ENCODE measurements around the gene AAMP.

AAMP gene

GRCh38 chr2:218290316-218291261 lies 20.7 kb upstream of the AAMP start:
- CTCF ChIA-PET: interaction anchor here (0.6 to 8.8 kb wide), 7 partner anchors 8 to 562 kb away, joined by 3 to 89 read pairs (median 4); partner anchors contain the start of genes AAMP and PNKD
- no peaks in the 10 kb centered on the region for H3K36me3 ChIP-seq (ENCODE audit: control insufficient read depth in 2 of 2, insufficient read depth in 1 of 2, low read length in 2 of 2)
- no peak overlapping the region for H3K4me3 ChIP-seq (ENCODE audit: low read depth, low read length)
- TF ChIP-seq SP7 (tag by site-specific recombination; IDR thresholded peaks at IDR 0.05): peak; percentile 92
- TF ChIP-seq KLF1 (tag by site-specific recombination; IDR thresholded peaks at IDR 0.05): no peak
- TF ChIP-seq ZSCAN16 (tag by site-specific recombination; IDR thresholded peaks at IDR 0.05): peak; percentile 47; the same call in 1 of the 2 replicates
- peak; percentile 35; the same call in 1 of the 2 replicates for TF ChIP-seq ZBTB17 (tag by site-specific recombination; IDR thresholded peaks at IDR 0.05)
- no peaks in the 10 kb centered on the region for H3K9me3 ChIP-seq (ENCODE audit: control insufficient read depth, insufficient read depth, low read depth, low read length)
- POLR2A ChIA-PET: interaction anchor here (1.5 kb wide), 1 partner anchor 107 kb away, joined by 4 read pairs; no protein-coding TSS in a partner anchor
- H3K27ac ChIP-seq (ENCODE audit: extremely low read depth, low read depth, low read length): no peak overlapping the region
- peaks cover 3% of the 10 kb centered on the region; the same call in 1 of the 2 replicates for H3K4me1 ChIP-seq (ENCODE audit: control insufficient read depth, insufficient read depth, low read length)

GRCh38 chr2:218289639-218290315 lies 19.8 kb upstream of the AAMP start:
- H3K27ac ChIP-seq (ENCODE audit: extremely low read depth, low read depth, low read length): no peak overlapping the region
- no peaks in the 10 kb centered on the region for H3K9me3 ChIP-seq (ENCODE audit: control insufficient read depth, insufficient read depth, low read depth, low read length)
- no peak overlapping the region for H3K4me3 ChIP-seq (ENCODE audit: low read depth, low read length)
- ChIA-PET POLR2A (no interaction called here), CTCF (interaction anchor here (0.7 to 8.8 kb wide), 4 partner anchors 9 to 105 kb away, joined by 3 to 89 read pairs (median 14); partner anchors contain the start of genes AAMP and PNKD)
- H3K4me1 ChIP-seq (ENCODE audit: control insufficient read depth, insufficient read depth, low read length): no peaks in the 10 kb centered on the region; the same call in 1 of the 2 replicates
- no peaks in the 10 kb centered on the region for H3K36me3 ChIP-seq (ENCODE audit: control insufficient read depth in 2 of 2, insufficient read depth in 1 of 2, low read length in 2 of 2)
- no peak for TF ChIP-seq ZNF404 (tag by site-specific recombination; IDR thresholded peaks at IDR 0.05)
- TF ChIP-seq ZNF362 (tag by site-specific recombination; IDR thresholded peaks at IDR 0.05): peak; percentile 56; the same call in 1 of the 2 replicates
- TF ChIP-seq GLIS1 (tag by site-specific recombination; IDR thresholded peaks at IDR 0.05): peak; percentile 63
- no peak for TF ChIP-seq ZNF514 (tag by site-specific recombination; IDR thresholded peaks at IDR 0.05)
- TF ChIP-seq ZBTB6 (tag by site-specific recombination; IDR thresholded peaks at IDR 0.05): no peak
- TF ChIP-seq ZNF624 (tag by site-specific recombination; IDR thresholded peaks at IDR 0.05): no peak
- TF ChIP-seq, protein P1, sequence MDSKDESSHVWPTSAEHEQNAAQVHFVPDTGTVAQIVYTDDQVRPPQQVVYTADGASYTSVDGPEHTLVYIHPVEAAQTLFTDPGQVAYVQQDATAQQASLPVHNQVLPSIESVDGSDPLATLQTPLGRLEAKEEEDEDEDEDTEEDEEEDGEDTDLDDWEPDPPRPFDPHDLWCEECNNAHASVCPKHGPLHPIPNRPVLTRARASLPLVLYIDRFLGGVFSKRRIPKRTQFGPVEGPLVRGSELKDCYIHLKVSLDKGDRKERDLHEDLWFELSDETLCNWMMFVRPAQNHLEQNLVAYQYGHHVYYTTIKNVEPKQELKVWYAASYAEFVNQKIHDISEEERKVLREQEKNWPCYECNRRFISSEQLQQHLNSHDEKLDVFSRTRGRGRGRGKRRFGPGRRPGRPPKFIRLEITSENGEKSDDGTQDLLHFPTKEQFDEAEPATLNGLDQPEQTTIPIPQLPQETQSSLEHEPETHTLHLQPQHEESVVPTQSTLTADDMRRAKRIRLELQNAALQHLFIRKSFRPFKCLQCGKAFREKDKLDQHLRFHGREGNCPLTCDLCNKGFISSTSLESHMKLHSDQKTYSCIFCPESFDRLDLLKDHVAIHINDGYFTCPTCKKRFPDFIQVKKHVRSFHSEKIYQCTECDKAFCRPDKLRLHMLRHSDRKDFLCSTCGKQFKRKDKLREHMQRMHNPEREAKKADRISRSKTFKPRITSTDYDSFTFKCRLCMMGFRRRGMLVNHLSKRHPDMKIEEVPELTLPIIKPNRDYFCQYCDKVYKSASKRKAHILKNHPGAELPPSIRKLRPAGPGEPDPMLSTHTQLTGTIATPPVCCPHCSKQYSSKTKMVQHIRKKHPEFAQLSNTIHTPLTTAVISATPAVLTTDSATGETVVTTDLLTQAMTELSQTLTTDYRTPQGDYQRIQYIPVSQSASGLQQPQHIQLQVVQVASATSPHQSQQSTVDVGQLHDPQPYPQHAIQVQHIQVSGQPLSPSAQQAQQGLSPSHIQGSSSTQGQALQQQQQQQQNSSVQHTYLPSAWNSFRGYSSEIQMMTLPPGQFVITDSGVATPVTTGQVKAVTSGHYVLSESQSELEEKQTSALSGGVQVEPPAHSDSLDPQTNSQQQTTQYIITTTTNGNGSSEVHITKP (tag by site-specific recombination; IDR thresholded peaks at IDR 0.05): peak; percentile 88
- TF ChIP-seq ZBTB44 (tag by site-specific recombination; IDR thresholded peaks at IDR 0.05): no peak
- no peak for TF ChIP-seq ZNF202 (tag by site-specific recombination; IDR thresholded peaks at IDR 0.05; ENCODE audit: borderline replicate concordance)

Data from HEK293 (cell line).